Middle frontal gyrus (tissue), 1 donor: Measurements from ENCODE around the gene GPSM1.

Experiments
- DNase-seq: peaks from one replicate; pipeline ENCODE4 v3.0.0-alpha.2; 2015; ENCODE audit warnings: low spot score; ENCODE audit errors: extremely low spot score

GPSM1 gene

GRCh38 chr9:136327304-136327974 is at the start of gene GPSM1:
TSS of gene GPSM1 (plus strand) at chr9:136327539. CDS start at chr9:136327696, 157 bp downstream.
- DNase-seq = peak; percentile 9

GRCh38 chr9:136277746-136278145 is 49.6 kb upstream of the GPSM1 start:
- DNase-seq = no peak

- no peak for DNase-seq
Observed at GRCh38 chr9:136278221-136278620, 49.1 kb upstream of the GPSM1 start.

GRCh38 chr9:136278894-136279293 is 48.4 kb upstream of the GPSM1 start:
- no peak for DNase-seq

- no peak for DNase-seq
Observed at GRCh38 chr9:136279471-136279870, 47.9 kb upstream of the GPSM1 start.

GRCh38 chr9:136280535-136281315 is 46.6 kb upstream of the GPSM1 start:
- DNase-seq = no peak

GRCh38 chr9:136281421-136282271 is 45.7 kb upstream of the GPSM1 start:
- DNase-seq = no peak

- DNase-seq = no peak
Observed at GRCh38 chr9:136282272-136282861, 45.0 kb upstream of the GPSM1 start.

GRCh38 chr9:136283291-136284235 is 43.8 kb upstream of the GPSM1 start:
- no peak for DNase-seq

- DNase-seq = no peak
Observed at GRCh38 chr9:136284311-136284710, 43.0 kb upstream of the GPSM1 start.

- no peak for DNase-seq
Observed at GRCh38 chr9:136284951-136285350, 42.4 kb upstream of the GPSM1 start.

GRCh38 chr9:136285501-136286358 is 41.6 kb upstream of the GPSM1 start:
- DNase-seq = no peak

GRCh38 chr9:136286359-136286986 is 40.9 kb upstream of the GPSM1 start:
- no peak for DNase-seq

- DNase-seq = no peak
Observed at GRCh38 chr9:136286987-136287379, 40.4 kb upstream of the GPSM1 start.

GRCh38 chr9:136287960-136288753 is 39.2 kb upstream of the GPSM1 start:
- DNase-seq = no peak

GRCh38 chr9:136289651-136290507 is 37.5 kb upstream of the GPSM1 start:
- DNase-seq = no peak

- DNase-seq = no peak
Observed at GRCh38 chr9:136290508-136291000, 36.8 kb upstream of the GPSM1 start.
